HepG2 (cell line): ENCODE data around the gene COASY. TPM values are rescaled to one million over a fixed set of nuclear protein-coding genes. Genes with fewer than 3 reads are reported as not detected.

Source experiments
- CHD2 ChIP-seq: IDR thresholded peaks from 2 replicates; pipeline ENCODE4 v1.6.1; 2011; ENCODE audit warnings: low read depth, low read length, improper control_type of control experiment
- DPF2 ChIP-seq: sonication (generic); formaldehyde crosslinking; IDR thresholded peaks from 2 replicates; pipeline ENCODE4 v1.4.0; 2020; ENCODE audit warnings: mild to moderate bottlenecking, low read depth, missing genetic modification reagents, borderline replicate concordance
- ELF4 ChIP-seq: sonication (generic); formaldehyde crosslinking; IDR thresholded peaks from 2 replicates; pipeline ENCODE4 v1.5.0; 2020; ENCODE audit warnings: missing genetic modification reagents, mild to moderate bottlenecking, moderate library complexity, borderline replicate concordance
- HCFC1 ChIP-seq: fragments of 150-350 bp; IDR thresholded peaks from 2 replicates; pipeline ENCODE4 v1.6.1; 2014; ENCODE audit warnings: low read depth, low read length
- HNRNPH1 ChIP-seq: fragments of 200-400 bp; formaldehyde crosslinking; optimal IDR thresholded peaks from 2 replicates; pipeline ENCODE3; 2017; ENCODE audit warnings: mild to moderate bottlenecking, low read depth, low read length
- HOXA5 ChIP-seq: sonication (generic); formaldehyde crosslinking; IDR thresholded peaks from 2 replicates; pipeline ENCODE4 v1.4.0; 2020; ENCODE audit warnings: missing genetic modification reagents
- IKZF1 ChIP-seq: fragments of 450-650 bp; IDR thresholded peaks from 2 replicates; pipeline ENCODE4 v1.7.1; 2016
- RFX1 ChIP-seq: fragments of 450-650 bp; IDR thresholded peaks from 2 replicates; pipeline ENCODE4 v1.6.1; 2017
- SMAD3 ChIP-seq: sonication (generic); formaldehyde crosslinking; IDR thresholded peaks from 2 replicates; pipeline ENCODE4 v1.4.0; 2020; ENCODE audit warnings: missing genetic modification reagents
- SPEN ChIP-seq: sonication (generic); formaldehyde crosslinking; IDR thresholded peaks from 2 replicates; pipeline ENCODE4 v1.5.1; 2020; ENCODE audit warnings: low read depth, mild to moderate bottlenecking, missing genetic modification reagents
- TP53 ChIP-seq: sonication (generic); formaldehyde crosslinking; conservative IDR thresholded peaks from 2 replicates; pipeline ENCODE4 v1.4.0; 2020; ENCODE audit warnings: missing genetic modification reagents
- ZFP1 ChIP-seq: IDR thresholded peaks from 2 replicates; pipeline ENCODE4 v1.6.1; 2016
- ZFP37 ChIP-seq: sonication (generic); formaldehyde crosslinking; IDR thresholded peaks from 2 replicates; pipeline ENCODE4 v1.4.0; 2020; ENCODE audit warnings: missing genetic modification reagents, borderline replicate concordance
- ZMYM3 ChIP-seq: sonication (generic); formaldehyde crosslinking; IDR thresholded peaks from 2 replicates; pipeline ENCODE4 v1.5.1; 2020; ENCODE audit warnings: mild to moderate bottlenecking, missing genetic modification reagents
- ZNF275 ChIP-seq: sonication (generic); formaldehyde crosslinking; IDR thresholded peaks from 2 replicates; pipeline ENCODE4 v1.8.0; 2022; ENCODE audit warnings: missing genetic modification reagents, mild to moderate bottlenecking, inconsistent platforms, borderline replicate concordance
- ZNF331 ChIP-seq: sonication (generic); formaldehyde crosslinking; IDR thresholded peaks from 2 replicates; pipeline ENCODE4 v1.4.0; 2020; ENCODE audit warnings: missing genetic modification reagents
- ZNF674 ChIP-seq: sonication (generic); formaldehyde crosslinking; IDR thresholded peaks from 2 replicates; pipeline ENCODE4 v1.5.0; 2020; ENCODE audit warnings: low read depth, mild to moderate bottlenecking, missing genetic modification reagents
- ZNF709 ChIP-seq: sonication (generic); formaldehyde crosslinking; IDR thresholded peaks from 2 replicates; pipeline ENCODE4 v1.5.0; 2020; ENCODE audit warnings: mild to moderate bottlenecking, missing genetic modification reagents
- ZNF816 ChIP-seq: sonication (generic); formaldehyde crosslinking; IDR thresholded peaks from 2 replicates; pipeline ENCODE4 v1.8.0; 2022; ENCODE audit warnings: missing genetic modification reagents, mild to moderate bottlenecking, borderline replicate concordance
- ZNF839 ChIP-seq: sonication (generic); formaldehyde crosslinking; IDR thresholded peaks from 2 replicates; pipeline ENCODE4 v1.4.0; 2020; ENCODE audit warnings: missing genetic modification reagents, mild to moderate bottlenecking, borderline replicate concordance
- ZNF850 ChIP-seq: sonication (generic); formaldehyde crosslinking; conservative IDR thresholded peaks from 2 replicates; pipeline ENCODE4 v1.9.0; 2021; ENCODE audit warnings: mild to moderate bottlenecking, missing genetic modification reagents
- polyA plus RNA-seq, 8 experiments: library from polyadenylated mRNA; depleted of rRNA in 3 of 8; stranded (reverse) in 7 of 8; unstranded in 1 of 8; fragments of >200 nt; fragmentation: Illumina TruSeq in 4 of 8; extraction: Trizol in 4 of 8; gene quantifications; 2 replicates each; pipeline versions ENCODE4 v1.2.1 to v1.2.3, GENCODE V29; 2011 to 2016; ENCODE audit warnings: low read depth in 4 of 8, missing spikeins in 1 of 8, mixed read lengths in 1 of 8; ENCODE audit not compliant: insufficient read depth in 1 of 8
- total RNA-seq, 5 experiments: library from RNA; depleted of rRNA; stranded (reverse); fragments of >200 nt; fragmentation: Illumina TruSeq; extraction: Trizol; gene quantifications; 2 replicates each; pipeline ENCODE4 v1.2.3, GENCODE V29; 2016; ENCODE audit warnings: low read depth in 1 of 5
- TF ChIP-seq, protein P1 (sequence below): sonication (generic); formaldehyde crosslinking; IDR thresholded peaks from 2 replicates; pipeline ENCODE4 v1.5.0; 2020; ENCODE audit warnings: mild to moderate bottlenecking, missing genetic modification reagents, borderline replicate concordance
- TF ChIP-seq, protein P2 (sequence below): sonication (generic); formaldehyde crosslinking; IDR thresholded peaks from 2 replicates; pipeline ENCODE4 v1.4.0; 2020; ENCODE audit warnings: missing genetic modification reagents
- TF ChIP-seq, protein P3 (sequence below): fragments of 450-650 bp; IDR thresholded peaks from 2 replicates; pipeline ENCODE4 v1.6.1; 2016

Gene COASY
- total and polyA plus RNA-seq, 2 of the 13 experiments (the other 11 are each of a cell fraction or from before 2014, with no cell fraction given) = 90.7 to 125 TPM

GRCh38 chr17:42562388-42563142, 617 bp downstream of the COASY start (continued):
- TF ChIP-seq, protein P1, sequence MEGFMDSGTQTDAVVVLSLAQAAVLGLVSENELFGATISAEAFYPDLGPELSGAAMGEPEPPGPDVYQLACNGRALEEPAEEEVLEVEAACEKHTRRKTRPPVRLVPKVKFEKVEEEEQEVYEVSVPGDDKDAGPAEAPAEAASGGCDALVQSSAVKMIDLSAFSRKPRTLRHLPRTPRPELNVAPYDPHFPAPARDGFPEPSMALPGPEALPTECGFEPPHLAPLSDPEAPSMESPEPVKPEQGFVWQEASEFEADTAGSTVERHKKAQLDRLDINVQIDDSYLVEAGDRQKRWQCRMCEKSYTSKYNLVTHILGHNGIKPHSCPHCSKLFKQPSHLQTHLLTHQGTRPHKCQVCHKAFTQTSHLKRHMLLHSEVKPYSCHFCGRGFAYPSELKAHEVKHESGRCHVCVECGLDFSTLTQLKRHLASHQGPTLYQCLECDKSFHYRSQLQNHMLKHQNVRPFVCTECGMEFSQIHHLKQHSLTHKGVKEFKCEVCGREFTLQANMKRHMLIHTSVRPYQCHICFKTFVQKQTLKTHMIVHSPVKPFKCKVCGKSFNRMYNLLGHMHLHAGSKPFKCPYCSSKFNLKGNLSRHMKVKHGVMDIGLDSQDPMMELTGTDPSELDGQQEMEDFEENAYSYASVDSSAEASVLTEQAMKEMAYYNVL = no peak
- no peak for TF ChIP-seq ZNF839
- no peak for TF ChIP-seq SMAD3
- no peak for TF ChIP-seq HOXA5 (CRISPR knock-in tag)
- no peak for TF ChIP-seq CHD2
- no peak for TF ChIP-seq HCFC1
- TF ChIP-seq, protein P2, sequence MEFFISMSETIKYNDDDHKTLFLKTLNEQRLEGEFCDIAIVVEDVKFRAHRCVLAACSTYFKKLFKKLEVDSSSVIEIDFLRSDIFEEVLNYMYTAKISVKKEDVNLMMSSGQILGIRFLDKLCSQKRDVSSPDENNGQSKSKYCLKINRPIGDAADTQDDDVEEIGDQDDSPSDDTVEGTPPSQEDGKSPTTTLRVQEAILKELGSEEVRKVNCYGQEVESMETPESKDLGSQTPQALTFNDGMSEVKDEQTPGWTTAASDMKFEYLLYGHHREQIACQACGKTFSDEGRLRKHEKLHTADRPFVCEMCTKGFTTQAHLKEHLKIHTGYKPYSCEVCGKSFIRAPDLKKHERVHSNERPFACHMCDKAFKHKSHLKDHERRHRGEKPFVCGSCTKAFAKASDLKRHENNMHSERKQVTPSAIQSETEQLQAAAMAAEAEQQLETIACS (CRISPR knock-in tag) = no peak
- peak; percentile 16; the same call in 1 of the 2 replicates for TF ChIP-seq ZNF275 (CRISPR knock-in tag)
- peak; percentile 33 for TF ChIP-seq ZNF331 (CRISPR knock-in tag)
- TF ChIP-seq ELF4 (CRISPR knock-in tag) = peak; percentile 8; the same call in 1 of the 2 replicates
- TF ChIP-seq SPEN = peak; percentile 64; the same call in 1 of the 2 replicates
- no peak for TF ChIP-seq IKZF1
- no peak; the same call in 1 of the 2 replicates for TF ChIP-seq ZNF674 (CRISPR knock-in tag)
- no peak for TF ChIP-seq HNRNPH1
- no peak for TF ChIP-seq ZNF816 (CRISPR knock-in tag)
- TF ChIP-seq, protein P3, sequence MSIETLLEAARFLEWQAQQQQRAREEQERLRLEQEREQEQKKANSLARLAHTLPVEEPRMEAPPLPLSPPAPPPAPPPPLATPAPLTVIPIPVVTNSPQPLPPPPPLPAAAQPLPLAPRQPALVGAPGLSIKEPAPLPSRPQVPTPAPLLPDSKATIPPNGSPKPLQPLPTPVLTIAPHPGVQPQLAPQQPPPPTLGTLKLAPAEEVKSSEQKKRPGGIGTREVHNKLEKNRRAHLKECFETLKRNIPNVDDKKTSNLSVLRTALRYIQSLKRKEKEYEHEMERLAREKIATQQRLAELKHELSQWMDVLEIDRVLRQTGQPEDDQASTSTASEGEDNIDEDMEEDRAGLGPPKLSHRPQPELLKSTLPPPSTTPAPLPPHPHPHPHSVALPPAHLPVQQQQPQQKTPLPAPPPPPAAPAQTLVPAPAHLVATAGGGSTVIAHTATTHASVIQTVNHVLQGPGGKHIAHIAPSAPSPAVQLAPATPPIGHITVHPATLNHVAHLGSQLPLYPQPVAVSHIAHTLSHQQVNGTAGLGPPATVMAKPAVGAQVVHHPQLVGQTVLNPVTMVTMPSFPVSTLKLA = no peak
- TF ChIP-seq ZNF709 (CRISPR knock-in tag) = peak; percentile 25; the same call in 1 of the 2 replicates
- TF ChIP-seq ZFP37 = no peak
- TF ChIP-seq ZNF850 (CRISPR knock-in tag) = 0 out of 2 replicates have a peak, but pooled peaks have one; percentile 56
- no peak for TF ChIP-seq DPF2 (CRISPR knock-in tag)
- TF ChIP-seq TP53 (CRISPR knock-in tag) = no peak
- 0 out of 2 replicates have a peak, but pooled peaks have one; percentile 11 for TF ChIP-seq ZFP1 (CRISPR knock-in tag)
- no peak for TF ChIP-seq ZMYM3 (CRISPR knock-in tag)
- no peak for TF ChIP-seq RFX1
